Measurements from ENCODE around the gene ENDOV. TPM values are rescaled to one million over a fixed set of nuclear protein-coding genes. Genes with fewer than 3 reads are reported as not detected.
A peak's percentile ranks its signal among the peaks of the same experiment; 100 is the strongest.

The ENDOV gene
- total and polyA plus RNA-seq, 2 of the 13 experiments (the other 11 are each of a cell fraction or from before 2014, with no cell fraction given): 15.1 to 17.1 TPM

GRCh38 chr17:80471922-80472321 lies 57.0 kb downstream of the ENDOV start:
- Histone ChIP-seq H3K27me3 (ENCODE audit: control insufficient read depth in 1 of 2, insufficient read depth in 2 of 2, low read length in 2 of 2) (peaks cover 57 to 98% of the 10 kb centered on the region in 2 experiments), H3K9ac (ENCODE audit: insufficient read depth, low read depth, low read length) (no peak overlapping the region), H3K4me2 (ENCODE audit: low read depth, low read length) (no peak overlapping the region), H3K4me1 (ENCODE audit: insufficient read depth, low read length) (peaks cover 10% of the 10 kb centered on the region; the same call in 1 of the 2 replicates), H3K27ac (ENCODE audit: extremely low read length, insufficient read depth, low read length) (no peak overlapping the region), H3K4me3 (replicated peaks in 1 of 3; ENCODE audit: insufficient read depth in 1 of 3, low read depth in 2 of 3, low read length in 3 of 3) (no peak overlapping the region), H3K36me3 (replicated peaks in 1 of 2; ENCODE audit: control insufficient read depth in 1 of 2, insufficient read depth in 2 of 2, low read length in 2 of 2) (no peaks in the 10 kb centered on the region), H3K79me2 (ENCODE audit: insufficient read depth, low read length) (no peaks in the 10 kb centered on the region), H2AFZ (ENCODE audit: low read length) (no peak overlapping the region), H3K9me3 (ENCODE audit: low read length) (no peaks in the 10 kb centered on the region), H4K20me1 (ENCODE audit: insufficient read depth, low read length) (peaks cover 18% of the 10 kb centered on the region; the same call in 1 of the 2 replicates)
- DNase-seq (ENCODE audit: low spot score) (no peak), FAIRE-seq (no peak), ATAC-seq (no peak)
- 37% methylated on average over 8 of the region's 8 CpGs for WGBS (ENCODE audit: low lambda C conversion rate)
- TF ChIP-seq RELA (CRISPR knock-in tag; IDR thresholded peaks at IDR 0.05) (no peak), EED (CRISPR knock-in tag; IDR thresholded peaks at IDR 0.05) (0 out of 2 replicates have a peak, but pooled peaks have one; percentile 8), HNRNPH1 (optimal IDR thresholded peaks at IDR 0.05; ENCODE audit: low read depth, low read length) (no peak), ZNF263 (CRISPR knock-in tag; IDR thresholded peaks at IDR 0.05) (0 out of 2 replicates have a peak, but pooled peaks have one; percentile 18)
- POLR2A ChIA-PET: interaction anchor here (2.0 kb wide), 1 partner anchor 17 kb away, joined by 10 read pairs; no protein-coding TSS in a partner anchor
- intact Hi-C loops (cut with micrococcal nuclease; ENCODE audit: unreplicated experiment): no loop called here
- BruUV-seq (replicated peaks): no TSS peak
- CTCF ChIA-PET (ENCODE audit: low intra/inter-chr PET ratio, low total read pairs): no interaction called here
- in situ Hi-C loops (cut with HindIII; ENCODE audit: extremely low pct_ligation_motif_present, low pct_unique_long_range_greater_than_20kb): no loop called here

- H3K27ac ChIP-seq (ENCODE audit: extremely low read length, insufficient read depth, low read length): no peak overlapping the region
- no TSS peak for BruUV-seq (replicated peaks)
- peaks cover 18% of the 10 kb centered on the region; the same call in 1 of the 2 replicates for H4K20me1 ChIP-seq (ENCODE audit: insufficient read depth, low read length)
- 27% methylated on average over 11 of the region's 12 CpGs for WGBS (ENCODE audit: low lambda C conversion rate)
- FAIRE-seq (no peak), DNase-seq (ENCODE audit: low spot score) (no peak), ATAC-seq (no peak)
- H3K9ac ChIP-seq (ENCODE audit: insufficient read depth, low read depth, low read length): no peak overlapping the region
- ChIA-PET POLR2A (interaction anchor here (2.0 kb wide), 1 partner anchor 18 kb away, joined by 10 read pairs; no protein-coding TSS in a partner anchor), CTCF (ENCODE audit: low intra/inter-chr PET ratio, low total read pairs) (no interaction called here)
- H3K4me2 ChIP-seq (ENCODE audit: low read depth, low read length): no peak overlapping the region
- no peaks in the 10 kb centered on the region for H3K36me3 ChIP-seq (replicated peaks in 1 of 2; ENCODE audit: control insufficient read depth in 1 of 2, insufficient read depth in 2 of 2, low read length in 2 of 2)
- no peaks in the 10 kb centered on the region for H3K9me3 ChIP-seq (ENCODE audit: low read length)
- H3K79me2 ChIP-seq (ENCODE audit: insufficient read depth, low read length): no peaks in the 10 kb centered on the region
- in situ Hi-C loops (cut with HindIII; ENCODE audit: extremely low pct_ligation_motif_present, low pct_unique_long_range_greater_than_20kb) (no loop called here), intact Hi-C loops (cut with micrococcal nuclease; ENCODE audit: unreplicated experiment) (no loop called here)
- no peak overlapping the region for H2AFZ ChIP-seq (ENCODE audit: low read length)
- peaks cover 21% of the 10 kb centered on the region for H3K4me1 ChIP-seq (ENCODE audit: insufficient read depth, low read length)
- TF ChIP-seq NBN (conservative IDR thresholded peaks at IDR 0.05) (no peak), MLLT10 (CRISPR knock-in tag; IDR thresholded peaks at IDR 0.05) (no peak), SPEN (CRISPR knock-in tag; IDR thresholded peaks at IDR 0.05; ENCODE audit: low read depth) (no peak), SRSF9 (IDR thresholded peaks at IDR 0.05; ENCODE audit: borderline replicate concordance, insufficient read depth, low read depth, low read length, poor library complexity, severe bottlenecking) (no peak), PLSCR1 (CRISPR knock-in tag; IDR thresholded peaks at IDR 0.05; ENCODE audit: borderline replicate concordance) (no peak), ZNF468 (CRISPR knock-in tag; IDR thresholded peaks at IDR 0.05) (no peak), REPIN1 (CRISPR knock-in tag; IDR thresholded peaks at IDR 0.05; ENCODE audit: borderline replicate concordance, low read depth) (no peak), ZNF747 (CRISPR knock-in tag; IDR thresholded peaks at IDR 0.05; ENCODE audit: borderline replicate concordance) (no peak), ATF4 (CRISPR knock-in tag; IDR thresholded peaks at IDR 0.05) (no peak), PAWR (CRISPR knock-in tag; IDR thresholded peaks at IDR 0.05; ENCODE audit: borderline replicate concordance) (no peak), HNRNPK (IDR thresholded peaks at IDR 0.05; ENCODE audit: low read depth, low read length, poor library complexity, severe bottlenecking) (no peak)
- TF ChIP-seq, protein P1, sequence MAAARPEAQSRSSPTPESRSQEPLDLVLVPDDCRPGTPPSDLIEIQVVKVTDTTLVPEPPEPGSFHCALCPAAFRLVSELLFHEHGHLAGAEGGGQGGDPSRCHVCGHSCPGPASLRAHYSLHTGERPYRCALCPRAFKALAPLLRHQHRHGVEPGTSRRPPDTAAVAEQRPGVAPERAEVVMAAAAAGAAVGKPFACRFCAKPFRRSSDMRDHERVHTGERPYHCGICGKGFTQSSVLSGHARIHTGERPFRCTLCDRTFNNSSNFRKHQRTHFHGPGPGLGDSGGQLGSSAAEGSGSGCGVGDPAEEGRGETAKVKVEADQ (CRISPR knock-in tag; IDR thresholded peaks at IDR 0.05; ENCODE audit: borderline replicate concordance): no peak
- no peak overlapping the region for H3K4me3 ChIP-seq (replicated peaks in 1 of 3; ENCODE audit: insufficient read depth in 1 of 3, low read depth in 2 of 3, low read length in 3 of 3)
- H3K27me3 ChIP-seq (ENCODE audit: control insufficient read depth in 1 of 2, insufficient read depth in 2 of 2, low read length in 2 of 2): peaks cover 62 to 99% of the 10 kb centered on the region in 2 experiments
Observed at GRCh38 chr17:80472996-80473395, 58.0 kb downstream of the ENDOV start.
